BLaER1 treated with 17β-estradiol and CSF1 and Interleukin-3, amounts not matched to agents 10 nM and 100 nM (cell line): ENCODE measurements around the gene FGF11.

Experiments used
- H3K27ac ChIP-seq, 11 experiments: shearing (Covaris generic); formaldehyde crosslinking; 2 replicates each; pipeline ENCODE4 v1.8.1; 2022
- H3K27me3 ChIP-seq, 11 experiments: shearing (Covaris generic); formaldehyde crosslinking; 2 replicates each; pipeline ENCODE4 v1.8.1; 2022
- H3K36me3 ChIP-seq, 11 experiments: shearing (Covaris generic); formaldehyde crosslinking; 2 replicates each; pipeline ENCODE4 v1.8.1; 2022
- H3K4me1 ChIP-seq, 10 experiments: shearing (Covaris generic); formaldehyde crosslinking; 2 replicates each; pipeline ENCODE4 v1.8.1; 2022
- H3K4me2 ChIP-seq, 11 experiments: shearing (Covaris generic); formaldehyde crosslinking; 2 replicates each; pipeline ENCODE4 v1.8.1; 2022
- H3K4me3 ChIP-seq, 10 experiments: shearing (Covaris generic); formaldehyde crosslinking; 2 replicates each; pipeline ENCODE4 v1.8.1; 2022
- H3K9ac ChIP-seq, 11 experiments: shearing (Covaris generic); formaldehyde crosslinking; 2 replicates each; pipeline ENCODE4 v1.8.1; 2022
- H3K9me3 ChIP-seq, 11 experiments: shearing (Covaris generic); formaldehyde crosslinking; replicated peaks in 1 of 11; 2 replicates each; pipeline ENCODE4 v1.8.1; 2022
- H4K20me1 ChIP-seq, 11 experiments: shearing (Covaris generic); formaldehyde crosslinking; 2 replicates each; pipeline ENCODE4 v1.8.1; 2022
- Cebpa-rat ChIP-seq, 11 experiments: shearing (Covaris generic); IDR thresholded peaks; 2 replicates each; pipeline ENCODE4 v1.8.1; 2022

FGF11 gene

GRCh38 chr17:7423679-7424078, 15.6 kb upstream of the FGF11 start:
- no peak overlapping the region for H3K4me3 ChIP-seq
- no peaks in the 10 kb centered on the region; a peak in 1 of 22 replicates for H4K20me1 ChIP-seq
- H3K27me3 ChIP-seq: no peaks in the 10 kb centered on the region
- H3K27ac ChIP-seq: no peak overlapping the region
- no peak overlapping the region for H3K4me2 ChIP-seq
- H3K9me3 ChIP-seq: no peaks in the 10 kb centered on the region
- H3K4me1 ChIP-seq: peaks cover 0 to 13% (median 9%) of the 10 kb centered on the region in 10 experiments; a peak in 12 of 20 replicates
- no peak overlapping the region for H3K9ac ChIP-seq
- TF ChIP-seq Cebpa-rat (IDR thresholded peaks at IDR 0.05): no peak
- 0 out of 22 replicates have a peak, but pooled peaks cover 0 to under 1% (median 0%) of the 10 kb centered on the region in 11 experiments for H3K36me3 ChIP-seq

- H3K4me3 ChIP-seq: no peak within 1 kb of the TSS
- no peak for TF ChIP-seq Cebpa-rat (IDR thresholded peaks at IDR 0.05)
- H3K9me3 ChIP-seq: no peaks in the 10 kb centered on the region
- peaks cover 0 to 15% (median 9%) of the 10 kb centered on the region in 10 experiments; a peak in 12 of 20 replicates for H3K4me1 ChIP-seq
- no peaks in the 10 kb centered on the region for H3K36me3 ChIP-seq
- no peaks in the 10 kb centered on the region for H3K27me3 ChIP-seq
- H3K9ac ChIP-seq: no peak within 1 kb of the TSS
- H4K20me1 ChIP-seq: no peaks in the 10 kb centered on the region; a peak in 1 of 22 replicates
- H3K4me2 ChIP-seq: peak within 1 kb of the TSS in 9 of 11 experiments; percentile 4 to 52 (median 34); a peak in 14 of 22 replicates
- peak within 1 kb of the TSS in 1 of 11 experiments; percentile 44; a peak in 2 of 22 replicates for H3K27ac ChIP-seq
These were observed 14.0 kb upstream of the FGF11 start, which contains the start of gene SPEM2 for GRCh38 chr17:7425316-7425715. Gene SPEM2, plus strand, starts transcription at chr17:7425616. Its CDS starts 73 bp downstream, at chr17:7425689.

GRCh38 chr17:7425756-7426155, 13.6 kb upstream of the FGF11 start:
- H3K27ac ChIP-seq: no peak overlapping the region
- no peaks in the 10 kb centered on the region for H3K9me3 ChIP-seq
- no peak overlapping the region for H3K4me2 ChIP-seq
- H3K27me3 ChIP-seq: no peaks in the 10 kb centered on the region
- peaks cover 0 to 15% (median 9%) of the 10 kb centered on the region in 10 experiments; a peak in 12 of 20 replicates for H3K4me1 ChIP-seq
- H3K36me3 ChIP-seq: no peaks in the 10 kb centered on the region
- no peak overlapping the region for H3K9ac ChIP-seq
- no peak overlapping the region for H3K4me3 ChIP-seq
- TF ChIP-seq Cebpa-rat (IDR thresholded peaks at IDR 0.05): no peak
- H4K20me1 ChIP-seq: no peaks in the 10 kb centered on the region

GRCh38 chr17:7426203-7426863, 13.0 kb upstream of the FGF11 start:
- H3K4me2 ChIP-seq: no peak overlapping the region
- peaks cover 0 to 15% (median 9%) of the 10 kb centered on the region in 10 experiments; a peak in 12 of 20 replicates for H3K4me1 ChIP-seq
- H3K36me3 ChIP-seq: no peaks in the 10 kb centered on the region
- no peak overlapping the region for H3K27ac ChIP-seq
- no peak for TF ChIP-seq Cebpa-rat (IDR thresholded peaks at IDR 0.05)
- no peaks in the 10 kb centered on the region for H4K20me1 ChIP-seq
- no peak overlapping the region for H3K4me3 ChIP-seq
- H3K9ac ChIP-seq: no peak overlapping the region
- H3K9me3 ChIP-seq: no peaks in the 10 kb centered on the region
- H3K27me3 ChIP-seq: no peaks in the 10 kb centered on the region

GRCh38 chr17:7426896-7427489, 12.3 kb upstream of the FGF11 start:
- no peak for TF ChIP-seq Cebpa-rat (IDR thresholded peaks at IDR 0.05)
- Histone ChIP-seq H3K27ac (no peak overlapping the region), H3K9ac (no peak overlapping the region), H3K4me1 (peaks cover 0 to 15% (median 9%) of the 10 kb centered on the region in 10 experiments; a peak in 12 of 20 replicates), H3K4me2 (no peak overlapping the region), H3K4me3 (no peak overlapping the region), H3K36me3 (no peaks in the 10 kb centered on the region), H3K9me3 (no peaks in the 10 kb centered on the region), H4K20me1 (no peaks in the 10 kb centered on the region), H3K27me3 (no peaks in the 10 kb centered on the region)

GRCh38 chr17:7427549-7427948, 11.8 kb upstream of the FGF11 start:
- no peak overlapping the region for H3K9ac ChIP-seq
- TF ChIP-seq Cebpa-rat (IDR thresholded peaks at IDR 0.05): no peak
- no peak overlapping the region for H3K4me3 ChIP-seq
- no peaks in the 10 kb centered on the region for H4K20me1 ChIP-seq
- H3K9me3 ChIP-seq: no peaks in the 10 kb centered on the region
- H3K27me3 ChIP-seq: no peaks in the 10 kb centered on the region
- H3K27ac ChIP-seq: no peak overlapping the region
- H3K36me3 ChIP-seq: no peaks in the 10 kb centered on the region
- no peak overlapping the region for H3K4me2 ChIP-seq
- H3K4me1 ChIP-seq: peaks cover 0 to 15% (median 9%) of the 10 kb centered on the region in 10 experiments; a peak in 12 of 20 replicates

GRCh38 chr17:7428557-7428956, 10.8 kb upstream of the FGF11 start, which contains the start of gene SPEM3:
Gene SPEM3, plus strand, starts transcription at chr17:7428857. Its CDS starts 46 bp downstream, at chr17:7428903.
- no peaks in the 10 kb centered on the region for H3K27me3 ChIP-seq

GRCh38 chr17:7429722-7430121, 9.6 kb upstream of the FGF11 start:
- no peaks in the 10 kb centered on the region for H4K20me1 ChIP-seq
- H3K9ac ChIP-seq: no peak overlapping the region
- no peaks in the 10 kb centered on the region for H3K27me3 ChIP-seq
- H3K36me3 ChIP-seq: no peaks in the 10 kb centered on the region
- peaks cover 0 to 19% (median 9%) of the 10 kb centered on the region in 10 experiments; a peak in 14 of 20 replicates for H3K4me1 ChIP-seq
- TF ChIP-seq Cebpa-rat (IDR thresholded peaks at IDR 0.05): no peak
- H3K4me3 ChIP-seq: no peak overlapping the region
- no peaks in the 10 kb centered on the region for H3K9me3 ChIP-seq
- H3K27ac ChIP-seq: no peak overlapping the region
- H3K4me2 ChIP-seq: no peak overlapping the region

More at GRCh38 chr17:7428557-7428956, 10.8 kb upstream of the FGF11 start, which contains the start of gene SPEM3:
- no peaks in the 10 kb centered on the region for H3K9me3 ChIP-seq
- H3K4me3 ChIP-seq: no peak within 1 kb of the TSS
- H4K20me1 ChIP-seq: no peaks in the 10 kb centered on the region
- H3K4me2 ChIP-seq: no peak within 1 kb of the TSS
- H3K36me3 ChIP-seq: no peaks in the 10 kb centered on the region
- no peak within 1 kb of the TSS for H3K27ac ChIP-seq
- TF ChIP-seq Cebpa-rat (IDR thresholded peaks at IDR 0.05): no peak
- peaks cover 0 to 15% (median 9%) of the 10 kb centered on the region in 10 experiments; a peak in 12 of 20 replicates for H3K4me1 ChIP-seq
- no peak within 1 kb of the TSS for H3K9ac ChIP-seq

- no peak for TF ChIP-seq Cebpa-rat (IDR thresholded peaks at IDR 0.05)
- Histone ChIP-seq H3K4me1 (peaks cover 1 to 19% (median 12%) of the 10 kb centered on the region in 10 experiments), H4K20me1 (peaks cover 0 to 2% (median 0%) of the 10 kb centered on the region in 11 experiments; a peak in 2 of 22 replicates), H3K9ac (no peak overlapping the region), H3K4me2 (no peak overlapping the region), H3K36me3 (no peaks in the 10 kb centered on the region), H3K9me3 (no peaks in the 10 kb centered on the region), H3K4me3 (no peak overlapping the region), H3K27me3 (no peaks in the 10 kb centered on the region), H3K27ac (no peak overlapping the region)
These were observed 8.1 kb upstream of the FGF11 start for GRCh38 chr17:7431231-7431630.
